Measurements from ENCODE around the gene PRKCSH. TPM values are rescaled to one million over a fixed set of nuclear protein-coding genes. Genes with fewer than 3 reads are reported as not detected.
"Not testable (repeated sequence)": the region's sequence is repeated elsewhere in the genome, so short reads cannot be mapped to it uniquely, and the experiment has no call there.

The PRKCSH gene
- total RNA-seq, 2 donors from 2014 or later = 272 to 285 TPM

- peaks cover 0 to 14% of the 10 kb centered on the region in 2 donors for H3K36me3 Mint-ChIP-seq
- no peaks in the 10 kb centered on the region for H3K9me3 Mint-ChIP-seq
- DNase-seq (ENCODE audit: low spot score in 2 of 2) = no peak
- no peak for ATAC-seq
- peak overlapping the region in 1 of 2 donors; percentile 23 for H3K27ac Mint-ChIP-seq
Measured at GRCh38 chr19:11444059-11444458, 8.6 kb downstream of the PRKCSH start.

GRCh38 chr19:11445141-11445540, 9.7 kb downstream of the PRKCSH start:
- Mint-ChIP-seq H3K9me3 (no peaks in the 10 kb centered on the region), H3K27ac (peak overlapping the region in 1 of 2 donors; percentile 50), H3K36me3 (peaks cover 0 to 14% of the 10 kb centered on the region in 2 donors)
- no peak for ATAC-seq
- DNase-seq (ENCODE audit: low spot score in 2 of 2) = no peak

DNA sequence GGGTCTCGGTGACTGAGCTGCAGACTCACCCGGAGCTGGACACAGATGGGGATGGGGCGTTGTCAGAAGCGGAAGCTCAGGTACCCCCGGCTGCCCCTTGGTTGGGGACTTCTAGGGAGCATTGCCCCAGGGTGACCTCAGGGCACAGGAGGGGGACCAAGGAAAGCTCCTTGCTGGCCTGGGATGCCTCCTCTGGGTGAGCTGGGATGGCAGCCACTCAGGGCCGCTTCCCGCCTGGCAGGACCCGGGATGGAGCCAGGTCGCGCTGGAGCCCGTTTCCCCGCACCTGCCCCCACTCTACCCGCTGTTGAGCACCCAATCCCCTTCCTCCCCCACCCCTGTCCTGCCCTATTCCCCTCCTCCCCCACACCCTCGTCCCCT, 10.8 kb downstream of the PRKCSH start:
- ATAC-seq (no peak), DNase-seq (ENCODE audit: low spot score in 2 of 2) (no peak)
- Mint-ChIP-seq H3K27ac (no peak overlapping the region), H3K9me3 (no peaks in the 10 kb centered on the region), H3K36me3 (peaks cover 0 to 7% of the 10 kb centered on the region in 2 donors)

GRCh38 chr19:11446652-11447301, 11.3 kb downstream of the PRKCSH start:
- ATAC-seq = peak; percentile 70 to 71
- DNase-seq (ENCODE audit: low spot score in 2 of 2) = peak in 1 of 2 donors; percentile 68
- Mint-ChIP-seq H3K27ac (peak overlapping the region in 1 of 2 donors; percentile 79), H3K9me3 (no peaks in the 10 kb centered on the region), H3K36me3 (peaks cover 0 to 5% of the 10 kb centered on the region in 2 donors)

DNA sequence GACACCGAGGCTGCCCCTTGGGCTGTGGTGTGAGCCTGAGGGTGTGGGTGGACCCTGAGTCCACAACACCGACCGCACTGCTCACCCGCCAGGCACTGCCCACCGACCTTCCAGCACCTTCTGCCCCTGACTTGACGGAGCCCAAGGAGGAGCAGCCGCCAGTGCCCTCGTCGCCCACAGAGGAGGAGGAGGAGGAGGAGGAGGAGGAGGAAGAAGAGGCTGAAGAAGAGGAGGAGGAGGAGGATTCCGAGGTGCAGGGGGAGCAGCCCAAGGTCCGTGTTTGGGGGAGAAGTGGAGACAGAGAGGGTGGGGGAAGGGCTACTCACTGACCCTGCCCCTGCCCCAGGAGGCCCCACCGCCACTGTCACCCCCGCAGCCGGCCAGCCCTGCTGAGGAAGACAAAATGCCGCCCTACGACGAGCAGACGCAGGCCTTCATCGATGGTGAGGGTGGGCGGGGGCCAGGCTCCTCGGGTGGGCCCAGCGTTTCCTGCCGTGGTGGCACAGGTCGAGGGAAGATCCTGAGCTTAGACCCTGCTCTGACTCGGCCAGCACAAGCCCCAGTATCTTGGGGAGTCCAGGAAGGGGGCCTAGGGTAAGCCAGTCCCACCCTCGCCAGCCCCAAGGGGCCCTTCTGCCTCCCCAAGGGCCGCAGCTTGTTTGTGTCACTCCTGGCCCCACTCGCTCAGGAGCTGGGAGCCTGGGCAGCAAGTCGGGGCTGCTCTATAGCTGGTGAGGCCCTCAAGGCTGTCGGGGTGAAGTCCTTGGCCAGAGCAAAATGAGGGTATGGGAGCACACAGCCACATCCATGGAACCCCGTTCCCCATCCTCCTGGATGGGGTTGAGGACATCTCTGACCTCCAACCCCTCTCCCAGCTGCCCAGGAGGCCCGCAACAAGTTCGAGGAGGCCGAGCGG, 12.2 kb downstream of the PRKCSH start:
- no peak for ATAC-seq
- H3K27ac Mint-ChIP-seq = no peak overlapping the region
- H3K9me3 Mint-ChIP-seq = no peaks in the 10 kb centered on the region
- H3K36me3 Mint-ChIP-seq = no peaks in the 10 kb centered on the region
- no peak for DNase-seq (ENCODE audit: low spot score in 2 of 2)

GRCh38 chr19:11448410-11448809, 13.0 kb downstream of the PRKCSH start:
- H3K36me3 Mint-ChIP-seq = no peaks in the 10 kb centered on the region
- DNase-seq (ENCODE audit: low spot score in 2 of 2) (no peak), ATAC-seq (no peak)
- no peaks in the 10 kb centered on the region for H3K9me3 Mint-ChIP-seq
- H3K27ac Mint-ChIP-seq = no peak overlapping the region

- no peak overlapping the region for H3K27ac Mint-ChIP-seq
Measured at GRCh38 chr19:11448923-11449554, 13.6 kb downstream of the PRKCSH start.

GRCh38 chr19:11450570-11451326, 15.3 kb downstream of the PRKCSH start:
- DNase-seq (ENCODE audit: low spot score in 2 of 2) = no peak
- Mint-ChIP-seq H3K9me3 (no peaks in the 10 kb centered on the region), H3K27ac (no peak overlapping the region), H3K36me3 (no peaks in the 10 kb centered on the region)
- no peak for ATAC-seq

More at GRCh38 chr19:11448923-11449554, 13.6 kb downstream of the PRKCSH start:
- H3K9me3 Mint-ChIP-seq = no peaks in the 10 kb centered on the region
- H3K36me3 Mint-ChIP-seq = no peaks in the 10 kb centered on the region
- no peak for ATAC-seq
- DNase-seq (ENCODE audit: low spot score in 2 of 2) = no peak

DNA sequence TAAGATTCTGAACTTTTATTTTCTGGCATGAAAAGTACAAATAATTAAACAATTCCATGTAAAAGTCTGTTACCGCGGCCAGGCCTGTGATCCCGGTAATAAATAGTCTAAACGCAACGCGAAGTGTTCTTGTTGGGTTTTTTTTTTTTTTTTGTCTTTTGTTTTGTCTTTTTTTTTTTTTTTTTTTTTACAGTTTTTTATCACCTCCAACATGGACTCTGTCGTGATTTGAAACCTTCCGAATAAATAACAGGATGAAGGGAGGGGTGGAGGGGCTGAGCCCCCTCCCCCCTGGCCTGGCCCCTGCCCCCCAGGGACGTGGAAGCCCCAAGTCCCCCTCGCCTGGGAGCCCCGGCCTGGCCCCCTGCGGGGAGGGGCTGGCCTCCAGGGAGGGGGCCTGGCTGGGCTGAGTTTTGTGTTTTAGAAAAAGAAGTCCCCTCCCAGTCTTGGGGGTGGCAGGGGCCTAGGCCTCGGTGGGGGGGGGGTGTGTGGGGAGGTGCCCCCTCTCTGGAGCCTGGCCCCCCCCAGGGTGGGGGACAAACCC, 16.0 kb downstream of the PRKCSH start:
- Mint-ChIP-seq H3K36me3 (no peaks in the 10 kb centered on the region), H3K9me3 (no peaks in the 10 kb centered on the region), H3K27ac (no peak overlapping the region)
- ATAC-seq (no peak), DNase-seq (ENCODE audit: low spot score in 2 of 2) (no peak)

- no peak for ATAC-seq
- Mint-ChIP-seq H3K36me3 (no peaks in the 10 kb centered on the region), H3K27ac (no peak overlapping the region), H3K9me3 (no peaks in the 10 kb centered on the region)
- no peak for DNase-seq (ENCODE audit: low spot score in 2 of 2)
Measured at GRCh38 chr19:11451871-11452619, 16.6 kb downstream of the PRKCSH start.

GRCh38 chr19:11452620-11453310, 17.3 kb downstream of the PRKCSH start:
- ATAC-seq (no peak), DNase-seq (ENCODE audit: low spot score in 2 of 2) (no peak)
- Mint-ChIP-seq H3K9me3 (no peaks in the 10 kb centered on the region), H3K27ac (no peak overlapping the region), H3K36me3 (no peaks in the 10 kb centered on the region)

DNA sequence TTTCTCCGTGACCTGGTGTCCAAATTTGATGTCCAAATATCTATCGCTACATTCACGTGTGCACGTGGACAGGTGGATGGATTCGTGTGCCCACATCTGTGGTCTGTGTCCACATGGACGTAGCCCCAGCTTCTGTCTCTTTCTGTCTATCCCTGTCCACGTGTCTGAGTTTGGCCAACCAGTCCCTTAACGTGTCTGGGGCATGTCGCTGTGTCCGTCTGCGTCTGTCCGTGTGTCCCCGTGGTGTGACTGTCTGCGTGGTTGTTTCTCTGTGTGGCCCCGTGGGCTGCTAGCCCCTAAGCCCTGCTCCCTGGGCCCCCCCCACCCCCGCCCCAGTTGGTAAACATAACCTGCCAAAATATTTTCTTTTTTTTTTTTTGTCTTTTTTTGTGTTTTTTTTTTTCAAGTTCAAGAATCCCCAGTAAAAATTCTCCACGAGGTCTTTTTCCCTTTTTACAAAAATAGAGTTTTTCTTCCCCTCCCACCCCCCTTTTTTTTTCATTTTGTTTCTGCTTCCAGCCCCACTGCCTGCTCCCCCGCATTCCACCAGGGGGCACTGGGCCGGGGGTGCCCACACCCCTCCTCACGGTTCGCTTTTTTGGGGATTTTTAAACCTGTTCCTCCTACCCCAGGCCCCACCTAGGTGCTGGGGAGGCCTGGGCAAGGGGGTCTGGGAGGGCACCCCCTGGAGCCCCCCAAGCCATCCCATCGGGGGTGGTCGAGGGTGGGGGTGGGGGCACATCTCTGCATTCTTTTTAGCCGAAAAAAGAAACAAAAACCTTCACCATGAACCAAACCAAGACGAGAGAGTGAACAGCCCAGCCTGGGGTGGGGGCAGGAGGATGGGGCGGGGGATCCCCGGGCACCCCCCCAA, 18.3 kb downstream of the PRKCSH start:
- no peaks in the 10 kb centered on the region for H3K9me3 Mint-ChIP-seq
- no peaks in the 10 kb centered on the region for H3K36me3 Mint-ChIP-seq
- H3K27ac Mint-ChIP-seq = no peak overlapping the region
- ATAC-seq (peak in 1 of 2 donors; percentile 54), DNase-seq (ENCODE audit: low spot score in 2 of 2) (peak in 1 of 2 donors; percentile 33)

DNA sequence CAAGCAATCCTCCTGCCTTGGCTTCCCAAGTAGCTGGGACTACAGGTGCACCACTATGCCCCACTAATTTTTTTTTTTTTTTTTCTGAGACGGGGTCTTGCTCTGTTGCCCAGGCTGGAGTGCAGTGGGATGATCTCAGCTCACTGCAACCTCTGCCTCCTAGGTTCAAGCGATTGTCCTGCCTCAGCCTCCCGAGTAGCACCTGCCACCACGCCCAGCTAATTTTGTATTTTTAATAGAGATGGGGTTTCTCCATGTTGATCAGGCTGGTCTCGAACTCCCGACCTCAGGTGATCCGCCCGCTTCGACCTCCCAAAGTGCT, 19.8 kb downstream of the PRKCSH start:
- not testable (repeated sequence) for H3K9me3 Mint-ChIP-seq; H3K36me3 Mint-ChIP-seq; DNase-seq (ENCODE audit: low spot score in 2 of 2); H3K27ac Mint-ChIP-seq; ATAC-seq

DNA sequence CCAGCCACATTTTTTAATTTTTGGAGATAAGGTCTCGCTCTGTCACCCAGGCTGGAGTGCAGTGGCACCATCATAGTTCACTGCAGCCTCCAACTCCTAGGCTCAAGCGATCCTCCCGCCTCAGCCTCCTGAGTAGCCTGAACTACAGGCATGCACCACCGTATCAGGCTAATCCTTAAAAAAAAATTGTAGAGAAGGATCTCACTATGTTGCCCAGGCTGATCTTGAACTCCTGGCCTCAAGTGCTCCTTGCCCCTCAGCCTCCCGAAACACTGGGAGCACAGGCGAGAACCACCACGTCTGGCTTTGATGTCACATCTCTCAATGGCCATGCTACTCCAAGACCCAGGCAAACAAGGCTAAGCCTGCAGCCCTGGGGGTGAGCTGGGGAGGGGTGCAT, 21.2 kb downstream of the PRKCSH start:
- ATAC-seq (no peak), DNase-seq (ENCODE audit: low spot score in 2 of 2) (no peak)
- H3K9me3 Mint-ChIP-seq = no peaks in the 10 kb centered on the region
- H3K36me3 Mint-ChIP-seq = no peaks in the 10 kb centered on the region
- no peak overlapping the region for H3K27ac Mint-ChIP-seq

DNA sequence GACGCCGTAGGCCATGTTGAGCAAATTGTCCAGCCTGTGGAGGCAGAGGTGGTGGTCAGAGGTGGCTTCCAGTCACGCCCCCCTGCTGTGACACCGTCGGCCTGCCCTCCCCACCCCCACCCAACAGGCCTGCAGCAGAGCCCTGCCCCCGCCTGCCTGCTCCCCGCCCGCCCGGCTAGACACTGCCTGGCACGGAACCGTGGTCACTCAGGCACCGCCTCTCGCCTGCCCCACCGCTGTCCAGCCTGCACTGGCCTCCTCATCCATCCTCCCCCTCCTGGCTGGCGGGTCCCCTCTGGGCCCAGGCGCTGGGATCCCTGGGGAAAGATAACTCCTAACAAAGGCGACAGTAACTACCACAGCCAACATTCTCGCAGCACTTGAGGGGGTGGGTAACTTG, 21.7 kb downstream of the PRKCSH start:
- ATAC-seq (no peak), DNase-seq (ENCODE audit: low spot score in 2 of 2) (no peak)
- no peaks in the 10 kb centered on the region for H3K9me3 Mint-ChIP-seq
- no peaks in the 10 kb centered on the region for H3K36me3 Mint-ChIP-seq
- H3K27ac Mint-ChIP-seq = no peak overlapping the region
